Neutrophil (primary cell): ENCODE measurements around the gene TMED3.
A peak's percentile ranks its signal among the peaks of the same experiment; 100 is the strongest.

ENCODE experiments used
- H3K27ac ChIP-seq: fragments of 200-600 bp; sonication (generic); 2 replicates; pipeline ENCODE4 v1.5.1; 2016; ENCODE audit warnings: mild to moderate bottlenecking, moderate library complexity
- H3K27me3 ChIP-seq: fragments of 200-600 bp; sonication (generic); 2 replicates; pipeline ENCODE4 v1.6.0; 2016; ENCODE audit warnings: mild to moderate bottlenecking
- H3K36me3 ChIP-seq: fragments of 200-600 bp; sonication (generic); 2 replicates; pipeline ENCODE4 v1.5.1; 2017
- H3K4me1 ChIP-seq, 2 experiments: fragments of 200-600 bp in 1 of 2; sonication (generic) in 1 of 2; 1 replicate in 1 of 2; 2 replicates in 1 of 2; pipeline versions ENCODE4 v1.5.1 to v1.6.1; 2013 to 2016; ENCODE audit warnings: low read depth in 1 of 2, low read length in 1 of 2, mild to moderate bottlenecking in 1 of 2, moderate library complexity in 1 of 2; ENCODE audit not compliant: control insufficient read depth in 1 of 2, insufficient read depth in 1 of 2
- H3K4me3 ChIP-seq, 2 experiments: fragments of 200-600 bp in 1 of 2; sonication (generic) in 1 of 2; 1 replicate in 1 of 2; 2 replicates in 1 of 2; pipeline ENCODE4 v1.5.1; 2013 to 2016; ENCODE audit warnings: low read depth in 1 of 2, low read length in 1 of 2, mild to moderate bottlenecking in 1 of 2, moderate library complexity in 1 of 2
- H3K9me3 ChIP-seq: fragments of 200-600 bp; sonication (generic); 2 replicates; pipeline ENCODE4 v1.5.1; 2016
- CTCF ChIP-seq: fragments of 200-600 bp; sonication (generic); IDR thresholded peaks from 2 replicates; pipeline ENCODE4 v1.5.1; 2016; ENCODE audit warnings: antibody characterized with exemption

The TMED3 gene

GRCh38 chr15:79337591-79337990 lies 26.7 kb downstream of the TMED3 start:
- H3K36me3 ChIP-seq = no peaks in the 10 kb centered on the region
- no peak overlapping the region for H3K27ac ChIP-seq
- H3K27me3 ChIP-seq = no peaks in the 10 kb centered on the region
- no peak overlapping the region for H3K4me3 ChIP-seq
- TF ChIP-seq CTCF = no peak
- no peaks in the 10 kb centered on the region for H3K4me1 ChIP-seq
- H3K9me3 ChIP-seq = no peaks in the 10 kb centered on the region

- Histone ChIP-seq H3K9me3 (no peaks in the 10 kb centered on the region), H3K36me3 (no peaks in the 10 kb centered on the region), H3K27ac (no peak overlapping the region), H3K4me3 (no peak overlapping the region), H3K27me3 (no peaks in the 10 kb centered on the region), H3K4me1 (no peaks in the 10 kb centered on the region)
- TF ChIP-seq CTCF = peak; percentile 15
Measured at GRCh38 chr15:79339588-79340314, 28.8 kb downstream of the TMED3 start.

GRCh38 chr15:79340315-79340602 lies 29.3 kb downstream of the TMED3 start:
- Histone ChIP-seq H3K4me1 (no peaks in the 10 kb centered on the region), H3K27me3 (no peaks in the 10 kb centered on the region), H3K27ac (no peak overlapping the region), H3K9me3 (no peaks in the 10 kb centered on the region), H3K36me3 (no peaks in the 10 kb centered on the region), H3K4me3 (no peak overlapping the region)
- TF ChIP-seq CTCF = no peak

- no peak overlapping the region for H3K4me3 ChIP-seq
- H3K9me3 ChIP-seq = no peaks in the 10 kb centered on the region
- TF ChIP-seq CTCF = no peak
- no peaks in the 10 kb centered on the region for H3K4me1 ChIP-seq
- H3K27me3 ChIP-seq = no peaks in the 10 kb centered on the region
- H3K27ac ChIP-seq = no peak overlapping the region
- H3K36me3 ChIP-seq = no peaks in the 10 kb centered on the region
Measured at GRCh38 chr15:79341396-79341795, 30.5 kb downstream of the TMED3 start.

- Histone ChIP-seq H3K9me3 (no peaks in the 10 kb centered on the region), H3K4me3 (no peak overlapping the region), H3K4me1 (no peaks in the 10 kb centered on the region), H3K27ac (no peak overlapping the region), H3K36me3 (no peaks in the 10 kb centered on the region), H3K27me3 (no peaks in the 10 kb centered on the region)
- TF ChIP-seq CTCF = no peak
Measured at GRCh38 chr15:79349525-79349924, 38.6 kb downstream of the TMED3 start.

GRCh38 chr15:79352206-79352605 lies 41.3 kb downstream of the TMED3 start:
- Histone ChIP-seq H3K4me3 (no peak overlapping the region), H3K9me3 (no peaks in the 10 kb centered on the region), H3K27me3 (no peaks in the 10 kb centered on the region), H3K27ac (no peak overlapping the region), H3K36me3 (no peaks in the 10 kb centered on the region), H3K4me1 (no peaks in the 10 kb centered on the region)
- no peak for TF ChIP-seq CTCF
